ENCODE data around the gene PLCH1.

GRCh38 chr3:155339052-155339451 lies 405.8 kb downstream of the PLCH1 start:
- TF ChIP-seq CTCF (IDR thresholded peaks at IDR 0.05): no peak
- TF ChIP-seq POLR2A (IDR thresholded peaks at IDR 0.05): no peak

Data from right lobe of liver (tissue), 4 donors.